Mucosa of stomach (tissue), 1 donor: ENCODE results near the gene CAPZB.

Experiments used
- H3K27me3 ChIP-seq: one replicate; pipeline ENCODE4 v1.7.0; 2013; ENCODE audit warnings: mild to moderate bottlenecking, low read length; ENCODE audit not compliant: control insufficient read depth, insufficient read depth
- H3K36me3 ChIP-seq: one replicate; pipeline ENCODE4 v1.7.0; 2013; ENCODE audit warnings: low read length; ENCODE audit not compliant: control insufficient read depth, insufficient read depth
- H3K4me1 ChIP-seq: one replicate; pipeline ENCODE4 v1.7.0; 2013; ENCODE audit warnings: mild to moderate bottlenecking, low read length; ENCODE audit not compliant: control insufficient read depth, insufficient read depth
- H3K4me3 ChIP-seq: one replicate; pipeline ENCODE4 v1.7.0; 2013; ENCODE audit warnings: low read length
- H3K9ac ChIP-seq: one replicate; pipeline ENCODE4 v1.7.0; 2013; ENCODE audit warnings: mild to moderate bottlenecking, low read length, moderate library complexity
- H3K9me3 ChIP-seq: one replicate; pipeline ENCODE4 v1.7.0; 2013; ENCODE audit warnings: mild to moderate bottlenecking, low read length, moderate library complexity; ENCODE audit not compliant: control insufficient read depth
- donor health status: Pancreatic carcinoma.

The CAPZB gene

DNA sequence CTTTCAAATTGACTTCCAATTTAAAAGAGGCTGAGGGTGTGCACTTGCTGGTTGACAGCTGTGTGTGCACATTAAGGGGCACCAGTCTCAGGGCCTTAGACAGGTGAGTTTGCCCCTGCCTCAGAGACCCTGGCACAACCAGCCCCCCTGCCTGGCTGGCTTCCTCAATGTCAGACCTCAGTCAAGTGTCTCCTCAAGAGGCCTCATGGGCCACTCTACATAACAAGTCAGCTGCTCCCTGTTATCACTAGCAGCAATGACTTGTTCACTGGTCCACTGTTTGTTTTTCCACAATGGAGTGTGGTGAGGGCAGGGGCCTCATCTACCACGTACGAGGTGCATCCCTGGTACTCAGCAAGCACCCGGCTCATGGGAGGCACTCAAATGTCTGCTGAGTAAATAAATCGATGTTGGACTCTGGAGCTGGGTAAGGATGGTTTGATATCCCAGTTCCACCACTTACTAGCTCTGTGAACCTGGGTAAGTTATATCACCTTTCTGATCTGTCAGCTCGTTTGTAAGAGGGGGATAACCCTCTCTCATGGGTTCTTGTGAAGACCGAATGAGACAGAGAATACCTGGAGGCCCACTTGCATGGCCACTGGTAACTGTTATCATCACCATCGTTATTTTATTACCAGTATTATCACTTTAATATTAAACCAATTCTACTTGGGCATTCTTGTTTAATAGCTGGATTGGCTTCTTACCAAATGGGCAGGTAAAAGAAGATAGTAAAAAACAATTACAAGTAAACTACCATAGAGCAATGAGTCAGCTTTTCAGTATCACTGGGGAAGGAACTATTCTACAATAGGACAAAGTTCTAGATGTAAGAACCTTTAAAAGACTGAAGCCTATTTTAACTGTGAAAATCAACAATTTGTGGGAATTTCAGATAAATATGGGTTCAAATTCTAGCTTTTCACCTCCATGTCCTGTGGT is 108.6 kb downstream of the CAPZB start:
- peaks cover 27% of the 10 kb centered on the region for H3K4me1 ChIP-seq
- H3K9ac ChIP-seq: no peak overlapping the region
- no peaks in the 10 kb centered on the region for H3K27me3 ChIP-seq
- no peaks in the 10 kb centered on the region for H3K9me3 ChIP-seq
- no peaks in the 10 kb centered on the region for H3K36me3 ChIP-seq
- H3K4me3 ChIP-seq: no peak overlapping the region

- no peak overlapping the region for H3K4me3 ChIP-seq
- no peak overlapping the region for H3K9ac ChIP-seq
- no peaks in the 10 kb centered on the region for H3K36me3 ChIP-seq
- peaks cover 30% of the 10 kb centered on the region for H3K4me1 ChIP-seq
- no peaks in the 10 kb centered on the region for H3K9me3 ChIP-seq
- no peaks in the 10 kb centered on the region for H3K27me3 ChIP-seq
These were observed 109.5 kb downstream of the CAPZB start for GRCh38 chr1:19375631-19376400.

- Histone ChIP-seq H3K4me1 (peaks cover 39% of the 10 kb centered on the region), H3K27me3 (no peaks in the 10 kb centered on the region), H3K9ac (no peak overlapping the region), H3K9me3 (no peaks in the 10 kb centered on the region), H3K4me3 (no peak overlapping the region), H3K36me3 (no peaks in the 10 kb centered on the region)
These were observed 110.4 kb downstream of the CAPZB start for GRCh38 chr1:19374926-19375325.

- Histone ChIP-seq H3K4me1 (peaks cover 41% of the 10 kb centered on the region), H3K36me3 (peaks cover 3% of the 10 kb centered on the region), H3K4me3 (no peak overlapping the region), H3K27me3 (no peaks in the 10 kb centered on the region), H3K9me3 (no peaks in the 10 kb centered on the region), H3K9ac (no peak overlapping the region)
These were observed 111.1 kb downstream of the CAPZB start for GRCh38 chr1:19374083-19374801.

- H3K27me3 ChIP-seq: no peaks in the 10 kb centered on the region
- H3K4me1 ChIP-seq: peaks cover 36% of the 10 kb centered on the region
- H3K9me3 ChIP-seq: no peaks in the 10 kb centered on the region
- H3K9ac ChIP-seq: no peak overlapping the region
- H3K36me3 ChIP-seq: peaks cover 3% of the 10 kb centered on the region
- H3K4me3 ChIP-seq: no peak overlapping the region
These were observed 111.9 kb downstream of the CAPZB start for GRCh38 chr1:19373211-19374082.

- no peak overlapping the region for H3K4me3 ChIP-seq
- H3K4me1 ChIP-seq: peaks cover 34% of the 10 kb centered on the region
- H3K36me3 ChIP-seq: peaks cover 3% of the 10 kb centered on the region
- no peaks in the 10 kb centered on the region for H3K27me3 ChIP-seq
- no peak overlapping the region for H3K9ac ChIP-seq
- no peaks in the 10 kb centered on the region for H3K9me3 ChIP-seq
These were observed 112.7 kb downstream of the CAPZB start for GRCh38 chr1:19372602-19373001.

GRCh38 chr1:19372136-19372514 is 113.2 kb downstream of the CAPZB start:
- H3K9ac ChIP-seq: no peak overlapping the region
- H3K4me1 ChIP-seq: peaks cover 34% of the 10 kb centered on the region
- no peaks in the 10 kb centered on the region for H3K9me3 ChIP-seq
- H3K36me3 ChIP-seq: peaks cover 3% of the 10 kb centered on the region
- no peaks in the 10 kb centered on the region for H3K27me3 ChIP-seq
- H3K4me3 ChIP-seq: no peak overlapping the region

- H3K36me3 ChIP-seq: peaks cover 3% of the 10 kb centered on the region
These were observed 113.9 kb downstream of the CAPZB start for GRCh38 chr1:19371226-19372135.

GRCh38 chr1:19370453-19371170 is 114.7 kb downstream of the CAPZB start:
- Histone ChIP-seq H3K9me3 (no peaks in the 10 kb centered on the region), H3K9ac (no peak overlapping the region), H3K4me3 (no peak overlapping the region), H3K36me3 (peaks cover 3% of the 10 kb centered on the region), H3K4me1 (peaks cover 32% of the 10 kb centered on the region), H3K27me3 (no peaks in the 10 kb centered on the region)

More at GRCh38 chr1:19371226-19372135, 113.9 kb downstream of the CAPZB start:
- H3K4me1 ChIP-seq: peaks cover 36% of the 10 kb centered on the region
- no peak overlapping the region for H3K9ac ChIP-seq
- no peaks in the 10 kb centered on the region for H3K27me3 ChIP-seq
- no peak overlapping the region for H3K4me3 ChIP-seq
- no peaks in the 10 kb centered on the region for H3K9me3 ChIP-seq

GRCh38 chr1:19369396-19370090 is 115.8 kb downstream of the CAPZB start:
- H3K4me3 ChIP-seq: no peak overlapping the region
- H3K36me3 ChIP-seq: peaks cover 3% of the 10 kb centered on the region
- H3K9ac ChIP-seq: no peak overlapping the region
- H3K27me3 ChIP-seq: no peaks in the 10 kb centered on the region
- H3K4me1 ChIP-seq: peaks cover 32% of the 10 kb centered on the region
- no peaks in the 10 kb centered on the region for H3K9me3 ChIP-seq
